Stimulated activated CD4-positive, alpha-beta T cell treated with anti-CD3 and anti-CD28 coated beads, Interleukin-2, amount 100 ng/mL, for 48 hours (primary cell): ENCODE results near the gene TSEN2.
"Not testable (repeated sequence)": the region's sequence is repeated elsewhere in the genome, so short reads cannot be mapped to it uniquely, and the experiment has no call there.

Experiments used
- DNase-seq, 2 donors: peaks; one replicate each; pipeline ENCODE4 v3.0.0-alpha.2; 2020

TSEN2 gene

GRCh38 chr3:12484198-12484982 is at the start of gene TSEN2:
Gene TSEN2 (plus strand): TSS chr3:12484480. CDS start chr3:12489801, 5,321 bp downstream.
- DNase-seq, result peak; percentile 93 to 98

- no peak for DNase-seq
Measured at GRCh38 chr3:12436514-12437220, 47.6 kb upstream of the TSEN2 start.

GRCh38 chr3:12437221-12437605 is 47.1 kb upstream of the TSEN2 start:
- DNase-seq, result no peak

GRCh38 chr3:12437861-12438260 is 46.4 kb upstream of the TSEN2 start:
- no peak for DNase-seq

GRCh38 chr3:12438318-12438717 is 46.0 kb upstream of the TSEN2 start:
- DNase-seq, result no peak

- no peak for DNase-seq
Measured at GRCh38 chr3:12439161-12439940, 44.9 kb upstream of the TSEN2 start.

- DNase-seq, result no peak
Measured at GRCh38 chr3:12440927-12441714, 43.2 kb upstream of the TSEN2 start.

- no peak for DNase-seq
Measured at GRCh38 chr3:12442654-12443501, 41.4 kb upstream of the TSEN2 start.

GRCh38 chr3:12443781-12444522 is 40.3 kb upstream of the TSEN2 start:
- no peak for DNase-seq

- DNase-seq, result no peak
Measured at GRCh38 chr3:12444582-12445471, 39.5 kb upstream of the TSEN2 start.

- no peak for DNase-seq
Measured at GRCh38 chr3:12445523-12446240, 38.6 kb upstream of the TSEN2 start.

GRCh38 chr3:12446298-12446697 is 38.0 kb upstream of the TSEN2 start:
- no peak for DNase-seq

GRCh38 chr3:12447075-12447474 is 37.2 kb upstream of the TSEN2 start:
- DNase-seq, result no peak

- DNase-seq, result not testable (repeated sequence)
Measured at GRCh38 chr3:12448404-12449202, 35.7 kb upstream of the TSEN2 start.

GRCh38 chr3:12449889-12450682 is 34.2 kb upstream of the TSEN2 start:
- DNase-seq, result no peak

GRCh38 chr3:12451481-12451880 is 32.8 kb upstream of the TSEN2 start:
- DNase-seq, result no peak

- no peak for DNase-seq
Measured at GRCh38 chr3:12451960-12452359, 32.3 kb upstream of the TSEN2 start.
